ENCODE data around the gene SKAP2.

GRCh38 chr7:26625286-26625685, 239.1 kb downstream of the SKAP2 start:
- no peak for TF ChIP-seq CTCF (IDR thresholded peaks at IDR 0.05)
- TF ChIP-seq POLR2A (IDR thresholded peaks at IDR 0.05), result no peak

All from adrenal gland (tissue), 5 donors.